G401.6 (cell line): Measurements from ENCODE around the gene ADAT1.
A peak's percentile ranks its signal among the peaks of the same experiment; 100 is the strongest.

Source experiments
- FAIRE-seq: peaks from 2 replicates; lab custom pipeline; 2012; peaks lifted over from hg19 to GRCh38; lab: Jason Lieb, UNC

ADAT1 gene

DNA sequence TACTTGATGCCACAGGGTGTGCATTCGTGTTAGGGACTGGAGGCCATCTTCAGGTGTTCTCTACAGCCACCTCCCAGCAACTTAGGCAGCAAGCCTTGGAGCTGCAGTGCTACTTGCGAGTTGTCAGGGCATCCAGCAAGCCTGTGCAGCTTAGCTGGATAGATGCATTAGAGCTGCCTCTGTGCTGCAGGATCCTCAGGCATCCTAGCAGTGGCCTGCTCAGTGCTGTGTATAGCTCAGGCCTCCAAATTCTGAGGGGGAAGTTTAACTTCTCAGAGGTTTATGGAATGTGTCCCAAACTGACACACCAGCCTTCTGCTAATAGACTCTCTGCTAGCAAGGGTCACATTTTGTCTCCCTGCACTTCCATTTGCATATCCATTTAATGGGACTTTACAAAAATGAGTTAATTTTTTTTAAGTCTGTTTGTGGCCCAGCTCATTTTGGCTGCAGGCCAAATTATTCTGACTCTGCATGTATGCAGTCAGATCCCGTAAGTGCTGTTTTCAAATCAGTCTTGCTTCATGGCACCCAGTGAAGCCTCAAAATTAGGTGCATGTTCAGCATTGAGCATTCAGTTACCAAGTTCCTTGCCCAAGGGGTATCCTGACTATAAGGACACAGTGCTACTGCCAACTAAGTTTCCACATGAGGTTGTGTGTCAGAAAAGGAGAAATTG lies 50.1 kb downstream of the ADAT1 start:
- FAIRE-seq = no peak

DNA sequence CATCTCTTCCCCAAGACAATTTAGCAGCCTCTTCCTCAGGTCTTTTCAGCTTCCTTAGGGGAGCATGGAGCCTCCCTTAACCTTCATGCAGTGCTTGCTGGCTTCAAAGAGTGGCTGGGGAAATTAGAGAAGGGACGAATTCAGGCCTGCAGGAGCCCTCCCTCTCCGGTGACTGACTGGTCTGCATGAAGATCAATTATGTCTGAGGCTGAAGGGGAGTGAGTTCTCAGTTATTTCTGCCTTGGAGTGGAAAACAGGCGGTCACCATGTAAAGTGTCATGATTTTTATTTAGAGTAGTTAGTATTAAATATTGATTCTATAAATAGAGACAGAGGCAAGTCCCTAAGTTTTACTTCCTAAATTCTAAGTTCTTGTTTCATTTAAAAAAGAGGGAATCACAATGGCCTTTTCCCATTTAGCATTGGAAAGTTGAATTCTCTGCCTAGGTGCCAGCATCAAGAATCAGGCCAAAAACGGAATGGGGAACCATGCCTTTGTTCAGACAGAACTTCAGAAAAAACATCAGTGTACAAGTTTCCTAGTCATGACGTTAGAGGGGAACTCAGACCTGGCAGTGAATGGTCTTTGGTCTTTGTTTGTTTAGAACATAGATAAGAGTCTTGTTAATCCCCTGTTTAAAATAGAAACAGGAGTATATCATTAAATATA lies 52.5 kb downstream of the ADAT1 start:
- no peak for FAIRE-seq

DNA sequence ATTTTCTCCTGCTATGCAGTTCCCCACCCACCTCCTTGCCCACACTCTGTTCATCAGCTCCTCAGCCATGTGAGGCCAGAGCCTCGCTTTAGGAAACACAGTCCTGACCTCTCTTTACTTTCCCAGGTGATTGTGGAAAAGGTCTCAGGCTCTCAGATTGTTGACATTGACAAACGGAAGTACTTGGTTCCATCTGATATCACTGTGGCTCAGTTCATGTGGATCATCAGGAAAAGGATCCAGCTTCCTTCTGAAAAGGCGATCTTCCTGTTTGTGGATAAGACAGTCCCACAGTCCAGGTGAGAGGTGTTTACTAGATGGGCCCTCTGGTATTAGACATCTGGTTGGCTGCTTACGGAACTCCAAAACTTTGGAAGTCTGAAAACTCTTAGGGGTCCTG lies 55.2 kb downstream of the ADAT1 start:
- FAIRE-seq = no peak

DNA sequence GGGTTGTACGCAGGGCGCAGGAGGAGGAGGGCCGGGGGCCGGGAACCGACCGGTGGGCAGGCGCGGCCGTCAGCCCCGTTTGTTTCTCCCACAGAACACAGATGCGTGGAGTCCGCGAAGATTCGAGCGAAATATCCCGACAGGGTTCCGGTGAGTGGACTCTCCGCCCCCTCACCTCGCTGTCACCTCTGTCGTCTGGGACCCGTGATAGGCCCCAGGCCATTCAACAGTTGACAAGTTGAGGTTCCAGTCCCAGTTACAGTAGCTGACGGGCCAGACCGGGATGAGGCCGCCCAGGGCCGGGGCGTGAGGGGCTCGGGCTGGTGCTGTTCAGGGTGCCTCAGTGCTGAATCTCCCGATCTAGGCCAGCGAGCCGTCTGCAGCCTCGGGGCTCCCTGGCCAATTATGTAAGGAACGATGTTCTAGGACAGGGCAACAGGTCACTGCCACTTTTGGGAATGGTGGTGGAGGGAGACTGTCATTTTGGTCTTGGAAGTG lies 56.3 kb downstream of the ADAT1 start:
- FAIRE-seq = no peak

DNA sequence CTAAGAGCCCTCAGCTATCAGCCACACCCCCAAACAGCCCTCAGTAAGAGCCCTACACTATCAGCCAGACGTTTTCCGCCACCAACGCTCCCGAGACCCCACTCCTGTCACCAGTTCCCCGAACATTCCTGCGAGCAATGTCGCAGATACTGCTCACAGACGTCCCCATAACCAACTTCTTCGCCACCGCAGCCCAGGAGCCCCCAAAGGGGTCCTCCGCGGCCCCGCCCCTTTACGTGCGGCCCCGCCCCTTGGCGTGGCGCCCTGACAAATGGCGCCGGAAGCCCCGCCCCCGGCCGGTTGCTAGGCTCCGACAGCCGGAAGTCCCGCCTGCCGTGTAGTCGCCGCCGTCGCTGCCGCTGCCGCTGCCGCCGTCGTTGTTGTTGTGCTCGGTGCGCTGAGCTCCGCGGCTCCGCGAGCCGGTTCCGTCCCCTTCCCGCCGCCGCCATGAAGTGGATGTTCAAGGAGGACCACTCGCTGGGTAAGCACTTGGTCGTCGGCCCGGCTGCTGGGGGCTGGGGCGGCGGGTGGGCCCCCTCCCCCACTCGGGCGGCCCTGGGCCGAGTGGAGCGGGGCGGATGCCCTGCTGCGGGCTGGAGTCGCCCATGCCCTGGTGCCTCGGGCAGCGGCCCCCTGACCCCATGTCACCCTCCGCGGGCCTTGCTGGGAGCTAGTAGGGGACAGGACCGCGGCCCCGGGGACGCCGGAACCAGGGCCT lies 56.9 kb downstream of the ADAT1 start, which contains the start of gene GABARAPL2:
Gene GABARAPL2, plus strand, starts transcription at position 340 of the 718 bp plus-strand sequence. Its CDS starts 108 bp downstream, at position 448.
- FAIRE-seq = no peak

DNA sequence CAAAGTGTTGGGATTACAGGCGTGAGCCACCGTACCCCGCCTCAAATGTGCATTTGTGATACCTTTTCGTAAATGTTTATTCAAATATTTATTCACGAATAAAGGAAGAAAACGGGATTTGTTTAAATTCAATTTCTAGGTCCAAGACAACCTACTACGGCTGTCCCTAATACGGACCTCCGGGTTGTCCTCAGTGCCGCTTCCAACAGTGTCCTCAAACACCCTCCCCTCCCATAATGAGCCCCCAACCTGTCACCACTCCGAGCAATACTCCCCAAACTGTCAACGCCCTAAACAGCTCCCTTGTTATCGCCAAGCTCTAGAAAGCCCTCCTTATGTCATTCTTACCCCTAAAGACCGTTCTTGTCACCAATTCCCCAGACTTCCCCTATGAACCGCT lies 57.4 kb downstream of the ADAT1 start:
- no peak for FAIRE-seq

DNA sequence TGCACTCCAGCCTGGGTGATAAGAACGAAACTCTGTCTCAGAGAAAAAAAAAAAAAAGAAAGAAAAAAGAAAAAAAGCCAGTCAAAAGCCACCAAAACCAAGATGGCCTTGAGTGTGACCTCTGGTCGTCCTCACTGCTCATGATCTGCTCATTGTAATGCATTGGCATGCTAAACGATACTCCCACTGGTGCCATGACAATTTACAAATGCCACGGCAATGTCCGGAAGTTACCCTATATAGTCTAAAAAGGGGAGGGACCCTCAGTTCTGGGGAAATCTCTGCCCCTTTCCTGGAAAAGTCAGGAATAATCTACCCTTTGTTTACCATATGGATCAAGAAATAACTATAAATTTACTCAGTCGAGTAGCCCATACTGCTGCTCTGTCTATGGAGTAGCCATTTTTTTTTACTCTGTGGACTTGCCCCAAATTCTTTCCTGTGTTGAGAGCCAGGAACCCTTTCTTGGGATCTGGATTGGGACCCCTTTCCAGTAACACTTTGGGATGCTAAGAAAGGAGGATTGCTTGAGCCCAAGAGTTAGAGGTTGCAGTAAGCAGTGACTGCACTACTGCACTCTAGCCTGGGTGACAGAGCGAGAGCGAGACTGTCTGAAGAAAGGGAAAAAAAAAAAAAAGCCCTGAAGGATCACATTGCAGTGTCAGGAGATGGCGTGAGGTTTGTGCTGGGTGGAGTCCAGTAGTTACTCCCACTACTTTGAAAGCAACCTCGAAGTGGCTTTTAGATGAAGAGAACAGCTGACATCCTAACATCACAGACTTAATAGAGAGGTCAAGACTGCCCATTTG lies 63.3 kb downstream of the ADAT1 start:
- no peak for FAIRE-seq

DNA sequence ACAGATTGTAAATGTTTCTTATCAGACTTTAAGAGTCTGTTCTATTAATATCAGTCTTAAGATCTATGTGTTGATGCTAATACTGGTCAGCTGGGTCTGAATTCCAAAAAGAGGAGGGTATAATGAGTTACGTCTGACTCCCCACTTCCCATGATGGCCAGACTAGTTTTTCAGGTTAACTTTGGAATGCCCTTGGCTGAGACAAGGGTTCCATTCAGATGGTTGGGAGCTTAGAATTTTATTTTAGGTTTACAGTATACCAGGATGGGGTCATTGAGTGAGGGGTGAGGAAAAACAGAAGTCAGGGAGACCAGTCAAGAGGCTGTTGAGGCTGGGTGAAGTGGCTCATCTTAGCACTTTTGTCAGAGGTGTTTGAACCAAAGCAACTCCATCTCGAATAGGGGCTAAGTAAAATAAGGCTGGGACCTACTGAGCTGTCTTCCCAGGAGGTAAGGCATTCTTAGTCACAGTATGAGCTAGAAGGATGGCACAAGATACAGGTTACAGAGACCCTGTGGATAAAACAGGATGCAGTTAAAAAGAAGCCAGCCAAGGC lies 64.2 kb downstream of the ADAT1 start:
- no peak for FAIRE-seq

DNA sequence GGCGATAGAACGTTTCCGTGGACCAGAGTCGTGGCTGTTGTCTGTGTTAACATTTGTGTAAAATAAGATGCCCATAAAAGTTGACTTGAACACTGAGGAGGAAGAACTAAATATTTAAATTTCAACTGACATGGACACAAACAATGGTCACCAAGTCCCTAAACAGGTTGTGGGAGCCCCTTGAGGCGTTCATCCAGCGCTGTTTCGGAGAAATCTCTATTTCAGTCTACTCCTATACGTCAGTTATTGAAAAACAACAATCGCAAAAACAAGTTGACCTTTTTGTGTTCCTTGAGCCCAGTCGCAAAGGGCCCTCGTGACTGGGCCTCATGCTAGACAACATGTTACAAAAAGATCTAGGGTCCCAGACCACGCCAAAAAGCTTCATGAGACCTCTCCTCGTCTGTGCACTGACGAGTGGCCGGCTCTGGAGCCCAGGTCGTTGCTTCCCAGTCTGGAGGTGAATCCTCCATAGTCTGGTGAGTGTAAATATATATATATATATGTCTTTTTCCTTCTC lies 66.6 kb downstream of the ADAT1 start:
- FAIRE-seq = no peak

DNA sequence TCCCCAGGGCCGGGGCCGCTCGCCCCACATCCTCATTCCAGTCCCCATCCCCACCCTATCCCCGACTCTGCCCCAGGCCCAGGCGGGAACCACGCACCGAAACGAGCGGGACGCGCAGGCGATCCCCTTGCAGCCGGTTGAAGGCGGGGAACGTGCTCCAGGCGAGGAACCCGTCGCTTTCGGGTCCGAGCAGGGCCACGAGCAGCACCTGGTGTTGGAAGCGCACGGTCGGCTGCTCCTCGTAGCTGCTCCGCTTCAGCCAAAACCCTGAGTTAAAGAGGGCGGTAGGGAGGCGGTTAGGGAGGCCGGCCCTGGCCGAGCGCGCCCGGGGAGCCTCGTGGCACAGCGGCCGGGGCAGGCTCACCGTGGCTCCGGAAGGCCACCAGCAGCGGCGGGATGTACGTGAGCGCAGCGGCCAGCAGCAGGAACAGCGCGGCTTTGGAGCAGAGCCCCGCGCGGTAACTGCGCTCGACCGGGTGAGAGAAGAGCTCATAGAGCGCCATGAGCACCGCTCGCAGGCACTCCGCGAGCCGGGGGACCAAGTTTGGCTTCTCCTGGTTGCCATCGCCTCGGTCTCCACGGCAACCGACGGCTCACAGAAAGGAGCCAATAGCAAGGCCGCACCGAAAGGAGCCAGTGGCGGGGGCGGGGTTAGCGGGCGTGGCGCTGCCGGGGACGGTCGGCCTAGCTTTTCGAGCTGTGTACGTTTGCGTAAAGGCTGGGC lies 67.2 kb downstream of the ADAT1 start, which contains the start of gene TMEM231:
Gene TMEM231, minus strand, starts transcription at position 546 of the 724 bp plus-strand sequence. Its CDS starts 43 bp downstream, at position 503.
- FAIRE-seq = peak; percentile 97

DNA sequence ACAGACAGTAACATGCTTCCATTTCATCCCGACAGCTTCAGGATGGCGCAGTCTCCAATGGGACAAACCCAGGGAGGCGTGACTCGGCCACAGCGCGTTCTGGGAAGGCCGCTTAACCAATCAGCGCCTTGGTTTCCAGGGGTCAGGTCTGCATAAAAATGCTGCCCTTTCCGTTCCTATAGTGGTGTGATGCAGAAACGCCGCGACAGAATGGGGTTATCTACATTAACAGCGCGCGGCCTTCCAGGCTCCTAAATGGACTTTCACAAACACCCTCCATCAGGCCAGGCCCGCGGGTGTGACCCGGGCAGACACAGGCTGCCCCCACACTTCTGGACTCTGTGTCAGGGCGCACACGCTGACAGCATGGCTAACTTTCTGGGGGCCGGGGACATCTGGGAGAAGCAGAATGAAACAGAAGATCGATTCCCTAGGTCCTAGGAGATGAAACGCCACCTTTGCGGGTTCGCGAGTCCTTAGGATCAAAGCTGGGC lies 67.8 kb downstream of the ADAT1 start:
- FAIRE-seq = peak; percentile 98

DNA sequence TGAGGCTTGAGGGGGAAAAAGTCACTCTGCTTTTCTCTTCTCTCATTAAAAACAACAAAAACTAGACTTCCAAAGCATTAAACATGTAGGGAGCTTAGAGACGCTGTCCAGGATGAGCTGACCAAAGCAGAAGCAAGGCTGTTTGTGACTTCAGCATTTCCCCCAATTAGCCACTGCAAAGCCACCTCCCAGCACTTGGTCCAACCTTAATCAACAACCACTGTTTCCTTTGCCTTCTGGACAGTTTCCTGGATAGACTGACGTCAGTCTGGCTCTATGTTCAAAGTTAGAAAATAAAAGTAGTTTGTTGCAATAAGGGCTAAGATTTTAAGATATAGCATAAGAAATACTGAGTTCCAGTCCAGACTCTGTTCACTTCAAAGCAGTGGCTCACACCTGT lies 70.1 kb downstream of the ADAT1 start:
- no peak for FAIRE-seq

DNA sequence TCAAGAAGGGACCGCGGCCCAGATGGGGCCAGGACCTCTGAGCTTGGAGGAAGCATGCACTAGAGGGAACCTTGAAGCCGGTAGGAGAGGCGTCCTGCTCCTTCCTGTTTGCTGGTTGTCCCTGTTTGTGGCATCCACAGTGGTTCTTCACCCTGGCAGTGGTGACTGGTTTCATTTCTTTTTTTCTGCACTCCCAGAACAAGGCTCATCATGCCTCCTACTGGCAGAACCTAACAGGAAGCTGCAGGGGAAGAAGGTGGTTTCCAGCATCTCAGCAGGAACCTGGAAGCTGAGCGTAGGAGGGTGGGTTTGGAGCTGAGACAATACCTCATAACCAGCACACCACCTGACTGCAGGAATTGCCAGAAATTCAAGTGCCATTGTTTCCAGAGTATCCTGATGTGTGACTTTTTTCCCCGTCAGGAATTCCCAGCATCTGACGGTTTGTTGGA lies 72.8 kb downstream of the ADAT1 start:
- FAIRE-seq = no peak
